Activated naive CD4-positive, alpha-beta T cell treated with anti-CD3 and anti-CD28 coated beads for 36 hours (primary cell): ENCODE data around the gene ADGRL1. TPM values are rescaled to one million over a fixed set of nuclear protein-coding genes. Genes with fewer than 3 reads are reported as not detected.

Source experiments
- CTCF ChIA-PET: fragments of 350-600 bp; sonication (Branson Sonifier 250); formaldehyde crosslinking; loops from one replicate; lab custom pipeline; 2021; ENCODE audit warnings: antibody characterized with exemption; lab: Charles Lee
- DNase-seq: peaks from one replicate; pipeline ENCODE4 v3.0.0-alpha.2; 2020
- H3K27ac Mint-ChIP-seq: one replicate; pipeline ENCODE4 v1.8.0; 2021; ENCODE audit warnings: mild to moderate bottlenecking, mixed read lengths
- H3K27me3 Mint-ChIP-seq: one replicate; pipeline ENCODE4 v1.8.0; 2021; ENCODE audit warnings: low read depth, mixed read lengths
- H3K36me3 Mint-ChIP-seq: one replicate; pipeline ENCODE4 v1.8.0; 2021; ENCODE audit warnings: low read depth, mixed read lengths
- H3K4me1 Mint-ChIP-seq: one replicate; pipeline ENCODE4 v1.8.0; 2021; ENCODE audit warnings: low read depth, mixed read lengths
- H3K4me3 Mint-ChIP-seq: one replicate; pipeline ENCODE4 v1.8.0; 2021; ENCODE audit warnings: mild to moderate bottlenecking, moderate library complexity, mixed read lengths
- H3K9me3 Mint-ChIP-seq: one replicate; pipeline ENCODE4 v1.8.0; 2021; ENCODE audit warnings: mixed read lengths
- intact Hi-C: fragments of 100-400 bp; cut with micrococcal nuclease; formaldehyde crosslinking; loops from one replicate; pipeline ENCODE4 v1.15.1; 2023
- total RNA-seq, 2 experiments: library from RNA; stranded (reverse); gene quantifications; one replicate each; pipeline ENCODE4 v1.2.3, GENCODE V29; 2021

The ADGRL1 gene
- total RNA-seq, 2 experiments from 2014 or later: 13.5 to 14.6 TPM

- peaks cover 37% of the 10 kb centered on the region for H3K4me1 Mint-ChIP-seq
- H3K9me3 Mint-ChIP-seq: no peaks in the 10 kb centered on the region
- CTCF ChIA-PET: interaction anchor here (0.9 to 1.1 kb wide), 2 partner anchors 18 to 240 kb away, joined by 3 to 6 read pairs; partner anchors contain the start of gene ASF1B
- peak overlapping the region; percentile 82 for H3K4me3 Mint-ChIP-seq
- intact Hi-C loops: loop anchor here (1.0 kb wide), 1 partner anchor 238 kb away; no protein-coding TSS in a partner anchor
- DNase-seq: peak; percentile 56
- H3K36me3 Mint-ChIP-seq: peaks cover 9% of the 10 kb centered on the region
- H3K27ac Mint-ChIP-seq: peak overlapping the region; percentile 78
- H3K27me3 Mint-ChIP-seq: no peaks in the 10 kb centered on the region
Measured at GRCh38 chr19:14118165-14119051, 87.6 kb downstream of the ADGRL1 start.

DNA sequence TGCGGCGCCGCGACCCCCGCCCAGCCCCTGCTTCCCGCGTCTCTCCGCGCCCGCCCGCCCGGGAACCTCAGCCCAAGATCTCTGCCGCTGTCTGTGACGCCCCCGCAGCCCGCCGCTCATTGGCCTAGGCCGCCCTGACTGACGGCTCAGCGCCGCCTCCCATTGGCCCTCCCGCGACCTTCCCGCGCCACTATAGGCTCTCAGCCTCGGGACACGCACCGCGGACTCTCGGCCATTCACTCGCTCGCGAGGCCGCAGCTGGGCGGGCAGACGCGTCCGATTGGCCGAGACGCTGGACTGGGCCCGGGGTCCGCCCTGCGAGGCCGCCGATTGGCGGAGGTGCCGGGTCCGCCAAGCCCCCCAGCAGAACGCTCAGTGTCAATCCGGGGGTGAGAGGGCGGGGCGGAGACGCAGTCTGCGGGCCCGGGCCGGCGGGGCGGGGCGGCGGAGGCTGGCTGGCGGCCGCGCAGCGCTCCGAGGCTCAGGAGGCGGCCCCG is 88.3 kb downstream of the ADGRL1 start, which contains the start of gene PRKACA:
PRKACA (minus strand) TSS at position 95 of the 497 bp plus-strand sequence. CDS start 215 bp downstream, outside the sequence.
- no peaks in the 10 kb centered on the region for H3K27me3 Mint-ChIP-seq
- CTCF ChIA-PET: interaction anchor here (0.9 to 1.1 kb wide), 2 partner anchors 19 to 239 kb away, joined by 3 to 6 read pairs; partner anchors contain the start of gene ASF1B
- peak within 1 kb of the TSS; percentile 86 for H3K4me3 Mint-ChIP-seq
- peaks cover 43% of the 10 kb centered on the region for H3K4me1 Mint-ChIP-seq
- peak within 1 kb of the TSS; percentile 78 for H3K27ac Mint-ChIP-seq
- no peaks in the 10 kb centered on the region for H3K9me3 Mint-ChIP-seq
- DNase-seq: peak; percentile 99
- intact Hi-C loops: loop anchor here (1.0 kb wide), 3 partner anchors 19 to 237 kb away; partner anchors contain the start of gene ASF1B
- H3K36me3 Mint-ChIP-seq: peaks cover 6% of the 10 kb centered on the region

GRCh38 chr19:14116918-14117578 is 88.9 kb downstream of the ADGRL1 start:
- peaks cover 49% of the 10 kb centered on the region for H3K4me1 Mint-ChIP-seq
- intact Hi-C loops: loop anchor here (1.0 kb wide), 2 partner anchors 19 to 26 kb away; partner anchors contain the start of gene ASF1B
- CTCF ChIA-PET: interaction anchor here (0.8 to 1.1 kb wide), 3 partner anchors 20 to 238 kb away, joined by 3 to 6 read pairs (median 3); partner anchors contain the start of gene ASF1B
- H3K36me3 Mint-ChIP-seq: peaks cover 3% of the 10 kb centered on the region
- DNase-seq: no peak
- peak overlapping the region; percentile 83 for H3K4me3 Mint-ChIP-seq
- H3K27me3 Mint-ChIP-seq: no peaks in the 10 kb centered on the region
- no peaks in the 10 kb centered on the region for H3K9me3 Mint-ChIP-seq
- H3K27ac Mint-ChIP-seq: peak overlapping the region; percentile 6

DNA sequence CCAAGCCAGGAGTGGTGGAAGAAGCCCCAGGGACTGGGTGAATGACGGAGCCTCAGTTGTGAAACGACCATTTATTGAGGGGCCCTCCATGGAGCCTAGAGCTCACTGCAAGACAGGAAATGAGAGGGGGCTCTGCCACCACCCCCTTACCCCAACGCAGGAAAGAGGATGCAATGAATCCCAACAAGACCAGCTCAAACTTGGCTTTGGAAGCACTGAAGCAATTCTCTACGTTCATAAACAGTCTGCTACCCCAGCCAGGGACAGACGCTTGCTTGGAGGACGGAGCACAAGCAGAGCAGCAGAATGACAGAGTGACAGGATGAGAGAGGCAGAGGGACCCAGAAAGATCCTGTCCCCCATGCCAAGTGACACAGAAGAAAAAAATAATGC is 89.4 kb downstream of the ADGRL1 start:
- CTCF ChIA-PET: interaction anchor here (0.8 to 2.4 kb wide), 3 partner anchors 57 to 234 kb away, joined by 3 to 9 read pairs (median 7); no protein-coding TSS in a partner anchor
- no peaks in the 10 kb centered on the region for H3K9me3 Mint-ChIP-seq
- H3K27ac Mint-ChIP-seq: peak overlapping the region; percentile 6
- peaks cover 3% of the 10 kb centered on the region for H3K36me3 Mint-ChIP-seq
- no peaks in the 10 kb centered on the region for H3K27me3 Mint-ChIP-seq
- intact Hi-C loops: no loop called here
- peaks cover 53% of the 10 kb centered on the region for H3K4me1 Mint-ChIP-seq
- H3K4me3 Mint-ChIP-seq: peak overlapping the region; percentile 83
- DNase-seq: no peak

DNA sequence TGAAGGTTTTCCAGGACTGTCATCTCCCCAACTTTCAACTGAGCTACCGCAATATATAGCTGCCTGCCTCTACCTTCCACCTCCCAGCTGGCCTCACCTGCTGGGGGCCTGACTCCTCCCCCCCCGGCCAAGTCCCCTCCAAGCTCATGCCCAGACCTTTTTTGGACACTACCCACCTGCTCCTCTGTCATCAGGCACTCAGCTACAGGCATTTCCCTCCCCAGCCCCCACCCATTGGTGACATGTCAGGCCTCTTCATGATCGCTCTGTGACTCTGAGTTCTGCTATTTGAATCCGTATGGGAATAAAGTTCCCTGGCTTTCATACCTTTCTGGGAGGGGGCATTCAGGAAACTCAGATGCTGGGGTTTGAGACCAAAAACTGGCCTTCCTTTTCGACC is 90.2 kb downstream of the ADGRL1 start:
- intact Hi-C loops: loop anchor here (2.0 kb wide), 1 partner anchor 41 kb away; no protein-coding TSS in a partner anchor
- CTCF ChIA-PET: interaction anchor here (0.6 to 2.4 kb wide), 10 partner anchors 9 to 323 kb away, joined by 3 to 9 read pairs (median 5); partner anchors contain the start of gene ASF1B
- H3K4me1 Mint-ChIP-seq: peaks cover 54% of the 10 kb centered on the region

DNA sequence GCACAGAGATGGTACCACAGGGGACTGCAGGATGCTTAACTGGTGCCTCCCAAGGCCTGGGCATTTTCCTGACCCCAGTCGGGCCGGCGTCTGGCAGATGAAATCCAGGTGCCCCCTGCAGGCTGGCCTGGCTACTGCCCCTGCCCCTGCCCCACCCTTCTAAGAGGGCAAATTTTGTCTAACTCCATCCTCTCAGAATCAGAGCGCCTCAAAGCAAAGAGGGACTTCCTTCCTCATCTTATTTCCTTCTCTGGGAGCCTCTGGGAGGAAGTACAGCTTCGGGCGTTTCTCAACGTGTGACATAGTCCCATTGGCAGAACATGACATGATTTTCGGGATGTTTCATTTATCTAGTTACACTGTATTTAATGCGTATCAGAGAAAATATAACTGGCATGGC is 91.1 kb downstream of the ADGRL1 start:
- CTCF ChIA-PET: interaction anchor here (0.6 to 2.4 kb wide), 15 partner anchors 10 to 324 kb away, joined by 3 to 9 read pairs (median 5); no protein-coding TSS in a partner anchor
- Mint-ChIP-seq H3K4me1 (peaks cover 54% of the 10 kb centered on the region), H3K4me3 (no peak overlapping the region), H3K27me3 (no peaks in the 10 kb centered on the region), H3K27ac (no peak overlapping the region), H3K9me3 (no peaks in the 10 kb centered on the region), H3K36me3 (no peaks in the 10 kb centered on the region)
- intact Hi-C loops: loop anchor here (2.0 kb wide), 1 partner anchor 40 kb away; no protein-coding TSS in a partner anchor
- DNase-seq: peak; percentile 68

More for the DNA sequence above, 90.2 kb downstream of the ADGRL1 start:
- H3K36me3 Mint-ChIP-seq: peaks cover 3% of the 10 kb centered on the region
- H3K27ac Mint-ChIP-seq: no peak overlapping the region
- H3K9me3 Mint-ChIP-seq: no peaks in the 10 kb centered on the region
- H3K4me3 Mint-ChIP-seq: peak overlapping the region; percentile 83
- H3K27me3 Mint-ChIP-seq: no peaks in the 10 kb centered on the region
- no peak for DNase-seq

- Mint-ChIP-seq H3K4me1 (peaks cover 54% of the 10 kb centered on the region), H3K27me3 (no peaks in the 10 kb centered on the region), H3K27ac (no peak overlapping the region), H3K36me3 (no peaks in the 10 kb centered on the region), H3K9me3 (no peaks in the 10 kb centered on the region), H3K4me3 (no peak overlapping the region)
- intact Hi-C loops: loop anchor here (2.0 kb wide), 1 partner anchor 40 kb away; no protein-coding TSS in a partner anchor
- no peak for DNase-seq
- CTCF ChIA-PET: interaction anchor here (1.0 to 2.4 kb wide), 10 partner anchors 12 to 211 kb away, joined by 3 to 9 read pairs (median 5); no protein-coding TSS in a partner anchor
Measured at GRCh38 chr19:14114439-14114838, 91.5 kb downstream of the ADGRL1 start.

- no peak overlapping the region for H3K27ac Mint-ChIP-seq
- no peaks in the 10 kb centered on the region for H3K36me3 Mint-ChIP-seq
- peak; percentile 46 for DNase-seq
- H3K9me3 Mint-ChIP-seq: no peaks in the 10 kb centered on the region
- H3K4me1 Mint-ChIP-seq: peaks cover 51% of the 10 kb centered on the region
- intact Hi-C loops: loop anchor here (2.0 kb wide), 1 partner anchor 39 kb away; no protein-coding TSS in a partner anchor
- CTCF ChIA-PET: interaction anchor here (1.0 to 2.1 kb wide), 11 partner anchors 12 to 211 kb away, joined by 3 to 8 read pairs (median 4); no protein-coding TSS in a partner anchor
- H3K27me3 Mint-ChIP-seq: no peaks in the 10 kb centered on the region
- H3K4me3 Mint-ChIP-seq: no peak overlapping the region
Measured at GRCh38 chr19:14113762-14114414, 92.1 kb downstream of the ADGRL1 start.

DNA sequence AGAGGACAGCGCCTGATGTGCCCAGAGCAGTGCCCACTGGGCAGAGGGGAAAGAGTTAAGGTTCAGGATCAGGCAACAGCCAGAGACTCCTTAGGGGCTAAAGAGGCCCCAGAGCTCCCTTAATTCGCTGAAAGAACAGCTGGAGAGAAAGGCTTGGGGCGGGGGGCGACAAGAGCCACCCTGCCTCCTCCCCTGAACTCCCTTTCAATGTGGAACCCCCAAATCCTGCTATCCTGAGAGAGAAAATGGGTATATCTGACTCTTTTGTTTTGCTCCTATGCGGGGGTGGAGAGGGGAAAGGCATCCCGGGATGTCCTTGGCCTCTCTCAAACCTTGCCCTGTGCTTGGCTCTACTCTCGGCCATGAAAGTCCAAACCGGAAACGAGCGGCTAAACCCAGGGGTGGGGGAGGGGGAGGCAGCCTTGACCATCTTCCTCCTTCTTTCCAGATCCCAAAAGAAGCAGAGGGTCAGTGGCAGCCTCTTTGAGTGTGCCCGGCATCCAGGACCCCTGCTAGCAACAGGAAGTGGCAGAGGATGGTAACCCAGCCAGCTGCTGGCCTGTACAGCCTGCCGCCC is 93.1 kb downstream of the ADGRL1 start:
- intact Hi-C loops: no loop called here
- CTCF ChIA-PET: interaction anchor here (1.5 to 1.7 kb wide), 3 partner anchors 10 to 210 kb away, joined by 3 to 8 read pairs (median 4); no protein-coding TSS in a partner anchor
- Mint-ChIP-seq H3K9me3 (no peaks in the 10 kb centered on the region), H3K27ac (peak overlapping the region; percentile 30), H3K27me3 (no peaks in the 10 kb centered on the region), H3K36me3 (no peaks in the 10 kb centered on the region), H3K4me1 (peaks cover 45% of the 10 kb centered on the region), H3K4me3 (no peak overlapping the region)
- DNase-seq: no peak

- H3K4me3 Mint-ChIP-seq: no peak overlapping the region
- intact Hi-C loops: no loop called here
- peaks cover 45% of the 10 kb centered on the region for H3K4me1 Mint-ChIP-seq
- H3K9me3 Mint-ChIP-seq: no peaks in the 10 kb centered on the region
- no peaks in the 10 kb centered on the region for H3K27me3 Mint-ChIP-seq
- no peak overlapping the region for H3K27ac Mint-ChIP-seq
- DNase-seq: no peak
- CTCF ChIA-PET: interaction anchor here (1.5 to 1.6 kb wide), 2 partner anchors 11 to 25 kb away, joined by 3 to 4 read pairs; no protein-coding TSS in a partner anchor
- H3K36me3 Mint-ChIP-seq: no peaks in the 10 kb centered on the region
Measured at GRCh38 chr19:14112051-14112808, 93.7 kb downstream of the ADGRL1 start.
